K562 (cell line): Measurements from ENCODE around the gene ERBB3. TPM values are rescaled to one million over a fixed set of nuclear protein-coding genes. Genes with fewer than 3 reads are reported as not detected.

Source experiments
- CUX1 ChIP-seq: fragments of 200-800 bp; sonication (Bioruptor generic); IDR thresholded peaks from 2 replicates; pipeline ENCODE4 v1.6.1; 2016; ENCODE audit warnings: missing genetic modification characterization, missing compliant biosample characterization
- FOXJ2 ChIP-seq: fragments of 200-800 bp; sonication (Bioruptor generic); IDR thresholded peaks from 2 replicates; pipeline ENCODE4 v1.6.1; 2016; ENCODE audit warnings: missing genetic modification characterization, missing compliant biosample characterization
- GATA2 ChIP-seq: sonication (generic); formaldehyde crosslinking; IDR thresholded peaks from 2 replicates; pipeline ENCODE4 v1.4.0; 2020; ENCODE audit warnings: mild to moderate bottlenecking, missing genetic modification reagents
- HCFC1 ChIP-seq: IDR thresholded peaks from 2 replicates; pipeline ENCODE4 v1.6.1; 2012; ENCODE audit warnings: low read depth, low read length, improper control_type of control experiment
- HNRNPL ChIP-seq: fragments of 200-400 bp; formaldehyde crosslinking; IDR thresholded peaks from 2 replicates; pipeline ENCODE4 v1.6.1; 2017; ENCODE audit warnings: low read depth, mild to moderate bottlenecking, low read length
- LARP7 ChIP-seq: fragments of 450-650 bp; IDR thresholded peaks from 2 replicates; pipeline ENCODE4 v1.6.1; 2016
- PML ChIP-seq: IDR thresholded peaks from 2 replicates; pipeline ENCODE4 v1.6.1; 2012; ENCODE audit warnings: low read length, inconsistent platforms
- STAT6 ChIP-seq: sonication (generic); formaldehyde crosslinking; IDR thresholded peaks from 2 replicates; pipeline ENCODE4 v1.8.1; 2023; ENCODE audit warnings: mild to moderate bottlenecking, missing genetic modification reagents
- THRA ChIP-seq: fragments of 450-650 bp; IDR thresholded peaks from 2 replicates; pipeline ENCODE4 v1.6.1; 2017; ENCODE audit warnings: mild to moderate bottlenecking, moderate library complexity
- U2AF1 ChIP-seq: fragments of 200-400 bp; formaldehyde crosslinking; optimal IDR thresholded peaks from 2 replicates; pipeline ENCODE3; 2017; ENCODE audit warnings: mild to moderate bottlenecking, low read depth, low read length, moderate library complexity
- ZNF12 ChIP-seq: sonication (generic); formaldehyde crosslinking; IDR thresholded peaks from 2 replicates; pipeline ENCODE4 v1.4.0; 2020; ENCODE audit warnings: mild to moderate bottlenecking, missing genetic modification reagents
- ZNF431 ChIP-seq: sonication (generic); formaldehyde crosslinking; IDR thresholded peaks from 2 replicates; pipeline ENCODE4 v1.8.0; 2022; ENCODE audit warnings: mild to moderate bottlenecking, missing genetic modification reagents
- polyA plus RNA-seq, 8 experiments: library from polyadenylated mRNA; depleted of rRNA in 4 of 8; stranded (reverse) in 5 of 8; unstranded in 3 of 8; fragments of >200 nt; fragmentation: Nextera tagmentation in 2 of 8; fragmentation: Illumina TruSeq in 1 of 8; extraction: Ambion mirVana in 2 of 8; extraction: Trizol in 1 of 8; gene quantifications; 2 replicates each; pipeline versions ENCODE4 v1.2.1 to v1.2.3, GENCODE V29; 2011 to 2014; ENCODE audit warnings: inconsistent platforms in 1 of 8, missing spikeins in 1 of 8
- total RNA-seq, 7 experiments: library from RNA; depleted of rRNA in 6 of 7; stranded (reverse); fragments of >200 nt in 6 of 7; fragmentation: Illumina TruSeq in 2 of 7; extraction: Trizol in 2 of 7; gene quantifications; 2 replicates each; pipeline versions ENCODE4 v1.2.1 to v1.2.3, GENCODE V29; 2011 to 2021; ENCODE audit warnings: low replicate concordance in 1 of 7

Gene ERBB3
- total and polyA plus RNA-seq, 9 of the 15 experiments (the other 6 are each of a cell fraction or from before 2014, with no cell fraction given) = 1.5 to 5.4 (median 3.8) TPM

GRCh38 chr12:56127485-56127887 is 47.5 kb downstream of the ERBB3 start (continued):
- TF ChIP-seq CUX1 (CRISPR knock-in tag) (no peak), HCFC1 (no peak), ZNF431 (no peak), FOXJ2 (tag) (no peak), GATA2 (CRISPR knock-in tag) (no peak), LARP7 (no peak), PML (0 out of 2 replicates have a peak, but pooled peaks have one; percentile 10), THRA (no peak), U2AF1 (no peak), ZNF12 (no peak), HNRNPL (no peak), STAT6 (no peak)
